Breast epithelium (tissue), 4 donors: ENCODE data around the gene CLASP2. TPM values are rescaled to one million over a fixed set of nuclear protein-coding genes. Genes with fewer than 3 reads are reported as not detected.
"Not testable (repeated sequence)": the region's sequence is repeated elsewhere in the genome, so short reads cannot be mapped to it uniquely, and the experiment has no call there.

ENCODE experiments used
- DNase-seq, 2 donors: peaks; one replicate each; pipeline ENCODE4 v3.0.0-alpha.2; 2019; ENCODE audit warnings: low spot score in 2 of 2
- H3K27ac ChIP-seq, 2 donors: fragments of 200-600 bp; sonication (generic) in 1 of 2; one replicate each; pipeline ENCODE4 v1.5.1; 2016 to 2019; ENCODE audit warnings: mild to moderate bottlenecking in 1 of 2
- H3K27me3 ChIP-seq, 2 donors: fragments of 200-600 bp; sonication (generic) in 1 of 2; one replicate each; pipeline versions ENCODE4 v1.5.1 to v1.6.0; 2017 to 2019; ENCODE audit warnings: control low read depth in 1 of 2, mild to moderate bottlenecking in 1 of 2
- H3K36me3 ChIP-seq: fragments of 200-600 bp; one replicate; pipeline ENCODE4 v1.5.1; 2019
- H3K4me1 ChIP-seq, 2 donors: fragments of 200-600 bp; sonication (generic); one replicate each; pipeline ENCODE4 v1.5.1; 2016 to 2019; ENCODE audit warnings: control low read depth in 1 of 2
- H3K4me3 ChIP-seq, 3 donors: fragments of 200-600 bp; sonication (generic); 1 replicate in 2 of 3; 2 replicates in 1 of 3; pipeline ENCODE4 v1.5.1; 2016 to 2019; ENCODE audit warnings: mild to moderate bottlenecking in 3 of 3, moderate library complexity in 2 of 3
- H3K9me3 ChIP-seq, 2 donors: fragments of 200-600 bp; sonication (generic) in 1 of 2; one replicate each; pipeline ENCODE4 v1.5.1; 2016 to 2019; ENCODE audit warnings: control low read depth in 1 of 2
- POLR2A ChIP-seq: fragments of 450-650 bp; IDR thresholded peaks from one replicate; pipeline ENCODE4 v1.6.1; 2016; ENCODE audit warnings: antibody characterized with exemption, mild to moderate bottlenecking, moderate library complexity
- POLR2AphosphoS5 ChIP-seq, 3 donors: sonication (generic); formaldehyde crosslinking; IDR thresholded peaks; one replicate each; pipeline ENCODE4 v1.6.1; 2017; ENCODE audit warnings: antibody characterized with exemption in 3 of 3
- intact Hi-C: fragments of 100-400 bp; cut with DNase I; formaldehyde crosslinking; loops from one replicate; pipeline ENCODE4 v1.15.1; 2023; ENCODE audit warnings: low total_unique reads
- total RNA-seq, 3 donors: library from RNA; depleted of rRNA; stranded (reverse); fragments of >200 nt; gene quantifications; one replicate each; pipeline ENCODE4 v1.1.0, GENCODE V29; 2016
- TF ChIP-seq, protein P1 (sequence below), 3 donors: fragments of 450-650 bp; IDR thresholded peaks; one replicate each; pipeline ENCODE4 v1.5.1; 2016 to 2017; ENCODE audit warnings: antibody characterized with exemption in 3 of 3, mild to moderate bottlenecking in 3 of 3, moderate library complexity in 3 of 3

The CLASP2 gene
- total RNA-seq, 3 donors from 2014 or later, result 57.1 to 108 (median 86.9) TPM

DNA sequence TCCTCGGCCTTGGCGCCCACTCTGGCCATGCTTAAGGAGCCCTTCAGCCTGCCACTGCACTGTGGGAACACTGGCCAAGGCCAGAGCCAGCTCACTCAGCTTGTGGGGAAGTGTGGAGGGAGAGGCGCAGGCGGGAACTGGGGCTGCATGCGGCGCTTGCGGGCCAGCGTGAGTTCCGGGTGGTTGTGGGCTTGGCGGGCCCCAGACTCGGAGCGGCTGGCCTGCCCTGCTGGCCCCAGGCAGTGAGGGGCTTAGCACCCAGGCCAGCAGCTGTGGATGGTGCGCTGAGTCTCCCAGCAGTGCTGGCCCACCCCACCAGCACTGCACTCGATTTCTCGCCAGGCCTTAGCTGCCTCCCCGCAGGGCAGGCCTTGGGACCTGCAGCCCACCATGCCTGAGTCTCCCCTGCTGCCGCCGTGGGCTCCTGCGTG, 264.7 kb downstream of the CLASP2 start:
- intact Hi-C loops, result no loop called here
- no peaks in the 10 kb centered on the region for H3K36me3 ChIP-seq
- TF ChIP-seq, protein P1, sequence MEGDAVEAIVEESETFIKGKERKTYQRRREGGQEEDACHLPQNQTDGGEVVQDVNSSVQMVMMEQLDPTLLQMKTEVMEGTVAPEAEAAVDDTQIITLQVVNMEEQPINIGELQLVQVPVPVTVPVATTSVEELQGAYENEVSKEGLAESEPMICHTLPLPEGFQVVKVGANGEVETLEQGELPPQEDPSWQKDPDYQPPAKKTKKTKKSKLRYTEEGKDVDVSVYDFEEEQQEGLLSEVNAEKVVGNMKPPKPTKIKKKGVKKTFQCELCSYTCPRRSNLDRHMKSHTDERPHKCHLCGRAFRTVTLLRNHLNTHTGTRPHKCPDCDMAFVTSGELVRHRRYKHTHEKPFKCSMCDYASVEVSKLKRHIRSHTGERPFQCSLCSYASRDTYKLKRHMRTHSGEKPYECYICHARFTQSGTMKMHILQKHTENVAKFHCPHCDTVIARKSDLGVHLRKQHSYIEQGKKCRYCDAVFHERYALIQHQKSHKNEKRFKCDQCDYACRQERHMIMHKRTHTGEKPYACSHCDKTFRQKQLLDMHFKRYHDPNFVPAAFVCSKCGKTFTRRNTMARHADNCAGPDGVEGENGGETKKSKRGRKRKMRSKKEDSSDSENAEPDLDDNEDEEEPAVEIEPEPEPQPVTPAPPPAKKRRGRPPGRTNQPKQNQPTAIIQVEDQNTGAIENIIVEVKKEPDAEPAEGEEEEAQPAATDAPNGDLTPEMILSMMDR (IDR thresholded peaks at IDR 0.05), result no peak
- H3K4me3 ChIP-seq, result no peak overlapping the region
- H3K9me3 ChIP-seq, result peaks cover 7% of the 10 kb centered on the region in 2 donors
- no peaks in the 10 kb centered on the region for H3K27me3 ChIP-seq
- H3K27ac ChIP-seq, result no peak overlapping the region
- H3K4me1 ChIP-seq, result no peaks in the 10 kb centered on the region
- DNase-seq, result no peak

DNA sequence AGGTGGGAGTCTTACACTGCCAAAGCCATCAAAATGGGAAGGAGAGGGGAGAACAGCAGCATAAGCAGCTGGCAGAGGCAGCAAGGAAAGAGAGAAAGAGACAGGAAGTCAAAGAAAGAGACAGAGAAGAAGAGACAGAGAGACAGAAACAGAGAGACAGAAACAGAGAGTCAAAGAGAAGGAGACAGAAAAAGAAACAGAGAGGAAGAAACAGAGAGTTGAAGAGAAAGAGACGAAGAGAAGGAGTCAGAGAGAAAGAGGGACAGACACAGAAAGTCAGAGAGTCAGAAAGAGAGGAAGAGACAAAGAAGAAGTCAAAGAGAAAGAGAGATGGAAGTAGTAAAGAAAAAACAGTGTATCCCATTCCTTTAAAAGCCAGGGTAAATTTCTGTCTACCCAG, 266.1 kb downstream of the CLASP2 start:
- H3K9me3 ChIP-seq, H3K4me1 ChIP-seq, DNase-seq, H3K27ac ChIP-seq, H3K36me3 ChIP-seq, H3K27me3 ChIP-seq, H3K4me3 ChIP-seq, intact Hi-C loops: not testable (repeated sequence)

DNA sequence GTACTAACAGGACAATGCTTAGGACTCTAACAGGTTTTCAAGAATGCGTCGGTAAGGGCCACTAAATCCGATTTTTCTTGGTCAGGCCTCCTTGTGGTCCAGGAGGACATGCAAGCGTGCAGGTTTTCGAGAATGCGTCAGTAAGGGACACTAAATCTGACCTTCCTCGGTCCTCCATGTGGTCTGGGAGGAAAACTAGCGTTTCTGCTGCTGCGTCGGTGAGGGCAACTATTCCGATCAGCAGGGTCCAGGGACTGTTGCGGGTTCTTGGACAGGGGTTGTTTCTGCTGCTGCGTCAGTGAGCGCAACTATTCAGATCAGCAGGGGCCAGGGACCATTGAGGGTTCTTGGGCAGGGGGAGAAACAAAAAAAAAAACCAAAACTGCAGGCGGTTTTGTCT, 270.1 kb downstream of the CLASP2 start:
- Histone ChIP-seq H3K4me1 (no peaks in the 10 kb centered on the region), H3K27ac (no peak overlapping the region), H3K36me3 (no peaks in the 10 kb centered on the region), H3K9me3 (no peaks in the 10 kb centered on the region), H3K27me3 (no peaks in the 10 kb centered on the region), H3K4me3 (no peak overlapping the region)
- TF ChIP-seq, protein P1 (IDR thresholded peaks at IDR 0.05), result no peak
- no peak for TF ChIP-seq POLR2AphosphoS5 (IDR thresholded peaks at IDR 0.05)
- TF ChIP-seq POLR2A, result no peak
- no peak for DNase-seq
- intact Hi-C loops, result no loop called here

DNA sequence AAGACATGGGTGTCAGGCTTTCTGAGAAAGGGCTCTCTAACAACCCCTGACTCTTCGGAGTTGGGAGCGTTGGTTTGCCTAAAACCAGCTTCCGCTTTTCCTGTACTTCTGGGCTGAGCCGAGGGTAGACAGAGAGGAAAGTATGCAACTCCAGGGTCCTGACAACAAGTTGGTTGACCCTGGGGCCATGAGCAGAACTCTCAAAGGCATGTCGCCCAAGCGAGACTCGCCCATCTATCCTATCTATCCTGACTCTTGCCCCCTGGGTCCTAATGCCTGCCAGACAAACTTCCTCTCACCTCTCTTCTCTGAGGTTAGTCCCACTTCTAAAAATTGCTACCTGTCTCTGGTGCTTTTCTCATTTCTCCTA, 270.8 kb downstream of the CLASP2 start:
- intact Hi-C loops, result not testable (repeated sequence)

More for the DNA sequence above, 270.8 kb downstream of the CLASP2 start:
- not testable (repeated sequence) for H3K36me3 ChIP-seq, H3K9me3 ChIP-seq, H3K27me3 ChIP-seq, H3K27ac ChIP-seq, H3K4me1 ChIP-seq, DNase-seq, H3K4me3 ChIP-seq

Other genes starting within 250 kb of the CLASP2 start
- gene PDCD6IP, start 80.4 kb upstream of the CLASP2 start, total RNA-seq, result 100 to 1,000 TPM; 152 to 242 (median 204) TPM